Hippocampal formation (tissue), 2 donors: ENCODE measurements around the gene NELL1.
"Not testable (repeated sequence)": the region's sequence is repeated elsewhere in the genome, so short reads cannot be mapped to it uniquely, and the experiment has no call there.

Experiments used
- DNase-seq, 2 donors: peaks; one replicate each; lab custom pipeline; 2025; lab: John Stamatoyannopoulos, UW

NELL1 gene

DNA sequence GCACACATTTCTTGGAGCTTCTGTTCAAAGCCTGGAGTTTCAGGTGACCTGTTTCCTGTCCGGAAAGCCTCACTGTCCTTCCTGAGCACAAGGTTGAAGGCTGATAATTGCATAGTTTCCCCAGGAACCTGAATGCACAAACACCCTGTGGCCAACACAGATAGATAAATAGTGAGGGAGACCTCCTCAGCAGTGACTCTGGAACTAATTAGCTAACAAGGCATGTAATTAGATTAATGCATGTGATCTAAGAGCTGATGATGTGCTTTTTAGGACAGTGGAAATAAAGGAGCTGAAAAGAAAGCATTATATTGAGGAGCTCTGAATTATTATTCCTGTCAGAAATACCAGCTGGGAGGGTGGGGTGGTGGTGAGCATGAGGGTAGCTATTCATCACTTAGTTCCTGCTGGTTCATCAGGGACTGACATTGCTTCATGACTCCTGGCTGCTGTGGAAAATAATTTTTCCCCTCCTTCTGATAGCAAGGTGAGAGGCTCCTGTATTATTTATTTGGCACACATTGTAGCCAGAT, 101.1 kb downstream of the NELL1 start:
- DNase-seq, result no peak

DNA sequence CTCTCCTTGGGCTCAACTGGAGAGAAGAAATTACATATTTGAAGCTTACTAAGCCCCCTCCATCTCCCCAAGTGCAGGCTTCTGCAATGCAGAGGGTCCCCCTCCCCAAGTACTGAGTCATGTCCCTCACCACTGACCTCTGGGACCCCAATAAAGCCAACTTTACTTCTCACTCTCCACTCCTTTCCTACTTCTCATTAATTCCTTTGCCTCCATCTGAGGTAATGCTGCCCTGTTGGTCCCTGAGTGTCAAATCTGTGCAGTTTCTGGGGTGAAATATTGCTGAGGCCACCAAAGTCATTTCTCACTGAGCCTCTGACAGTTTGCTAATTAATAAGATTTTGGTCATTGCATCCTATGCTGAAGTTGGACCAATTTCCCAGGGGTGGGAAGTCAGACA, 101.6 kb downstream of the NELL1 start:
- DNase-seq, result no peak

DNA sequence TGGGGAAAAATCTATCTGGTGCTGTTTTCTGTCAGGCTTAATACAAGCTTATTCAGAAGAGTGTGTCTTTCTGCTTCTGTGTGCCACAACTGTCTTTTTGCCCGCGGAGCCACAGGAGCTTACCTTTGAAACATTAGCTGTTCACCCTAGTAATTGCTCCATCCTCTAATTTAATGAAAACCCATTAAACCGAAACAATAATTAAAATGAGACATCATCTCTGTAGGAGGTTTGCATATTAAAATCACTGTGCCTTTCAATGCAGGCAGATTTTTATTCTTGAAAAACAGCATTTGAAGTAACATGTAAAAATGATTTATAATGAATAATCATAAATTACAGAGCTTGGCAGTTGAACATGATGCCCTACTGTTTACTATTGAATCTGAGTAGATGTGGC, 102.3 kb downstream of the NELL1 start:
- no peak for DNase-seq

DNA sequence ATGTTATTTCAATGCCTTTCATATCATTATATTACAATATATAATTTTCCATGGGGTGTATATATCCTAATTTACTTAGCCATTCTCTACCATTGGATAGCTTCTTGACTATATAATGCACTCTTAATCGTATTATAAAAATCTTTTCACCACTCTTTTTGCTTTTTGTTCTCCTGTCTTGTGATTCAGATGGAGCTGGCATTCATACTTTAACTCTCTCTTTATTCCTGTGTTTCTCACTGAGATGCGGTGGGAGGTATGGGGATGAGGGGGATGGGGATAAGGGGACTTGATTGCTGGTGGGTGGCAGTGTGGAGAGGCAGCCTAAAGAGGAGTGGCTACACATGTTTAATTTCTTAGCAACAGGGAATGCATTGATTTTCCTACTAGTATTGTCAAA, 105.9 kb downstream of the NELL1 start:
- no peak for DNase-seq

DNA sequence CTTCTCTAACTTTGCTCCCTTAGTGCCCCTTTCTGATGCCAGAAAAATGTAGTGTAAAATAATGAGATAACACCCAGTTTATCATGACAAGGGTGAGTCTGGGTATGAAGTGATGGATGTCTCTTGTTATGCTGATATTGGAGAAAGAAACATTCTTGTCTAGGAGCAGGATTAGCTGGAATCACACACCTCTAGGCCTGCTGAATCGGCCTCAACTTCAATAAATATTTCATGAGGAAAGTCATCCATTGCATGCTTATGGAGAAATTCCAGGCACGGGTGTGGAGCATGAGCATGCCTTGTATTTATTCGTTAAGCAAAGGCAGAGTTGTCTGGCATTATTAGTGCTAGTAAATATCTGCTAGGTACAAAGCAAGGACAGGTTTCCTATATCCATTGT, 113.4 kb downstream of the NELL1 start:
- no peak for DNase-seq

DNA sequence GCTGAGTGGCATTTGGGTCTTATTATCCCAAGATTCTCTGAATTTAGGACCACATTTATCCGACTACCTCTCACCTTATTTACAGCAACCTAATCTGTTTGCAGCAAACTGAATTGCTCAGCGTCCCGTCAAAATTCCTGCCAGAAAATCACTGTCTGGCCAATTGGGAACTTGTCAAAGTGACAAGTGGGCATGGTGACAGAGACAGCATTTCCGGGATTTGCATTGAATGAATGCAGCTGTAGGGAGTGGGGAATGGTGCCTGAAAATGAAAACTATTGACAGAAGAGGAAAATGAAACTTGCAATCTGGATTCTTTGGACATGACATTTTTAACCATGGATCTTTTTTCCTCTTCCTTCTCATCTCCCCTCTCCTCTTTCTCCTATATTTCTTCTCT, 113.8 kb downstream of the NELL1 start:
- DNase-seq, result no peak

DNA sequence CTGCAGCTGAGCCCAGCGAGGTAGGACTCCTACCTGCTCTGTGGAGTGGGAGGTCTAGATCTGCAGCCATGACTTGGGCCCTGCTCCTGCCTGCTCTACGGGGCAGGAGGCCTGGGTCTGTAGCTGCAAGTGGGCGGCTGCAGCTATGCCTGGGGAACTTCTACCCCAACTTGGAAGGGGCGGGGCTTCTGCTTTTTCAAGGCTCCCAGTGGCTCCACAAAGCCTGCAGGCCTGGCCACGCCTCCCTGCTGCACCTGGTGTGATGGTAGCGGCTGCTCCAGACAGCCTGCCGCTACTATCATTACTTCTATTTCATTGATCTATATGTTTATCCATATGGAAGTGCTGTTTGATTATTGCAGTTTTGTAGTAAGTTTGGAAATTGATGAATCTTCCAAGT, 121.2 kb downstream of the NELL1 start:
- no peak for DNase-seq

DNA sequence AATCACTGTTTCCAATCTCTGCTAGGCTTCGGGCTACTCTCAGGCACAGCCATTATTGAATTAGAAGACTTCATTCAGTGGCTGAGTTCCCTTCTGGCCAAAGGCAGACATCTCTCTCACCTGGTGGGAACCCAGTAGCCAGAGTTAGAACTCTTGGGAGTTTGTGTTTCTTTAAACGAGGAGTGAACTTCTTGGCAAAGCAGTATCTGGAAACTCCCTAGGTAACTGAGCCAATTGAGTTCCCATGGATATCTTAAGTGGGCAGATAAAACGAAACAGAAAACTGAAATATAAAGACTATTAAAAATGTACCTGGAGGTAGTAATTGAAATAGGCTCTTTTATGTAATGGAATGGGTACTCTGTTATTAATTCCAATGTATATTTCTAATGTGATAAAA, 125.6 kb downstream of the NELL1 start:
- DNase-seq, result no peak

DNA sequence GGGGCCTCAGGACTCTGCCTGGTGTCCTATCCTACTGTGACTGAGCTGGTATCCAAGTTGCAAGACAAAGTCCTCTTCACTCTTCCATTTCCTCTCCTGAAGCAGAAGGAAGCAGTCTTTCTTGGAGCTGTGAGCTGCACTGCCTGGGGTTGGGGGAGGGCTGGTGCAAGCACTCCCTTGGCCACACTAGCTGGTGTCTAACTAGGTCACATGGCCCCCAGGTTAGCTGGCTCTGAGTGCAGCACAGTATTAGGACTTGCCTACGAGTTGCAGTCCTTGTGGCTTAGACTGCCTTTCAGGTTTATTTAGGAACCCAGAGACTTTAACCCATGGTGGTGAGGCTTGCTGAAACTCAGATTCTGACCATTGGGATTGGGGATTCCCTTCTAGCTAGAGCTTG, 138.9 kb downstream of the NELL1 start:
- no peak for DNase-seq

DNA sequence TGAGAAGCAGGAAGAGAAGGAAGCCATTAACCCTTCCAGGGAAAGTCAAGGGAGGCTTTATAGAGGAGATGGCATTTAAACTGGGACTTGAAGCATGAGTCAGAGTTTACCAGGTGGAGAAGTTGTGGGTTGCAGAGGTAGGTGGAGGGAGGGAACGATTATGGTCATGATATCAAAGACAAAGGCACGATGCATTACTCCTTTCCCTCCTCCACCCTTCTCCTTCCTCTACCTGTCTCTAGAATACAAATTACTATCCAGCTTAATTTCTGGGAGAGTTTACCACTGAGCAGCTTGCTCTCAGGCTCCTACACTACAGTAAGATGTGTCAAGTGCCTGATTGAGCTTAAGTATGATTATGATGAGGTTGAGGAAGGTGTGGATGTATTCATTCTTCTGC, 151.7 kb downstream of the NELL1 start:
- no peak for DNase-seq

DNA sequence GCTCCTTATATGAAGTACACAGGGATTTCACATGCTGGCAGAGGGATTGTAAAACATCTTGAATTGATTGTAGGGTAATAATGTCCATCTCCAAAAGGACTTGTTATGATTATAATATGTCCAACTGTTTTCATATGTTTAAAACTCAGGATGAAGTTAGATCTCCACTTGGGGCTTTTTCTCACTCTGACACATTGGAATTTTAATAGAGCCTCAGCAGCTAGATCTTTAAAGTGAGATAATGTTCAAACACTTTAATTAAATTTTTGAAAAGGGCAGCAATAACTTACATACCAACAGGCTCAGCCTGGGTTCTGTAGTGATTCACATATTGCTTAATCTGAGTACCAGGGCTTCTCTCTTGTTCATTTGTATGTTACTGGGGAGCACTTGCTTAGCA, 152.1 kb downstream of the NELL1 start:
- no peak for DNase-seq

DNA sequence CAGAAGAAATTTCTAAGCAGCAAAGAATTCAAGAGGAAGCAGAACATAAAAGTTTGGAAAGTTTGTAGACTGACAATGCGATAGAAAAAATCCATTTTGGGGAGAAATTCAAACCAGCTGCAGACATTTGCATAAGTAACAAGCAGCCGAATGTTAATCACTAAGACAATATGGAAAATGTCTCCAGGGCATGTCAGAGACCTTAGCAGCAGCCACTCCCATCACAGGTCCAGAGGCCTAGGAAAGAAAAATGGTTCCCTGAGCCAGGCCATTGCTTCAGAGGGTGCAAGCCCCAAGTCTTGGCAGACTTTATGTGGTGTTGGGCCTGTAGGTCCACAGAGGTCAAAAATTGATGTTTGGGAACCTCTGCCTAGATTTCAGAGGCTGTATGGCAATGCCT, 155.4 kb downstream of the NELL1 start:
- no peak for DNase-seq

DNA sequence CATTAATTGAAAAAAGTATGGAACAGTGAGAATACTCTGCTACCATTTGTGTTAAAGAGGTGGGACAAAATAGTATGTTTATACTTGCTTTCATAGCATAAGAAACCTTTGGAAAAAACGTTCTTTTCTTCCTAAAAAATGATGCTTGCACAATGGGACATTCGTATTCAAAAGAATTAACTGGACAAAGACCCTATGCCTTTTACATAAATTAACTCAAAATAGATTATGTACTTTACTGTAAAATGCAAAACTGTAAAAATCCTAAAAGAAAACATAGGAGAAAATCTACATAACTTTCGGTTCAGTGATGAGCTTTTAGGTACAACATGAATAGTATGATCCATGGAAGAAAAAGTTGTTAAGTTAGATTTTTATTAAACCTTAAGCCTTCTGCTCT, 166.2 kb downstream of the NELL1 start:
- DNase-seq, result no peak

DNA sequence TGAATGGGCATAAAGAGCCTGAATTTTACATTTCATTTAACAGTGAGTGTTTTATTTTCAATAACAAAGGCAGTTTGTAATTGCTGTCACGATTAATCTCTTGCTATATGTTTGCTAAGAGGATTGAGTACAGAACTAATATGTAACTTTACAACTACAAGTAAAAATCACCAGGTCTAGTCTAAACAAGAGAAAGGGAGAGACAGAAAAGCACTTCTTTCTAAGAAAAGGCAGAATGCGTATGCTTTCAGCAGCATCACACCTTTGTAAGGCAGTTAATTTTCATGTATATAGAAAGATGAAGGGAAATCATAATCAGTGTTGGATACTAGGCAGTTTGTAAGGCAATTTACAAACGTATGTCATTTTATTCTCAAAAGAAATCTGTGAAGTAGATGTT, 169.8 kb downstream of the NELL1 start:
- DNase-seq, result no peak

DNA sequence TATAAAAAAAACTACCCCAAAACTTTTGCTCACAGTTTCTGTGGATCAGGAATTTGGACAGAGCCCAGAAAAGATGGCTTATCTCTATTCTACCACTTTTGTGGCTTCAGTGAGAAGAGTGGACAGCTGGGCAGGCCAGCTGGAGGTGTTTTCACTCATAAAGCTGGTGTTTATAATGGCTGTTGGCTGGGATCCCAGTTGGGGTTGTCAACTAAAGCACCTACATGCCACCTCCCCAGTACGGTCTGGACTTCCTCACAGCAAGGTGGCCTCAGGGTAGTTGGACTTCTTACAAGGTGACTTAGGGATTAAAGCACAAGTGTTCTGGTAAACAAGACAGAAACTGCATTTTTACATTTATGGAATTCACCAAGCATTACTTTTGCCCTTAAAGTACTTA, 171.0 kb downstream of the NELL1 start:
- no peak for DNase-seq

DNA sequence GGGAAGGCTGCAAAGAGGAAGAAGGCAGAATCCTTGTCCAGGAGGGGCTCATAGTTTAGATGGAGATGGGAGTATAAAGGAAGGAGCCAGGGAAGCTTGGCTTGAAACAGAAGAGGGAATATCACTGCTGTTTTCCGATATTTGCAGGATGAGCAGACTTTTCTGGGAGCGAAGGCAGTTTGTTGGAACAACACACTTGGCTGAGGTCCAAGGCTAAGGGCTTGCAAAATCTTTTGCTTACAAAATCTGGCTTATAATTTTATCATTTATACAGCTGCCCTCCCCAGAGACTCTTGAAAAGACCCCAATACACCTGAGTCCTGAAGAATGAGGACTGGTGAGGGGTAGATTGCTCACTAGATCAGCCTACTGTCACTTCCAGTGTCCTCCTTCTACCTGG, 174.8 kb downstream of the NELL1 start:
- DNase-seq, result no peak

DNA sequence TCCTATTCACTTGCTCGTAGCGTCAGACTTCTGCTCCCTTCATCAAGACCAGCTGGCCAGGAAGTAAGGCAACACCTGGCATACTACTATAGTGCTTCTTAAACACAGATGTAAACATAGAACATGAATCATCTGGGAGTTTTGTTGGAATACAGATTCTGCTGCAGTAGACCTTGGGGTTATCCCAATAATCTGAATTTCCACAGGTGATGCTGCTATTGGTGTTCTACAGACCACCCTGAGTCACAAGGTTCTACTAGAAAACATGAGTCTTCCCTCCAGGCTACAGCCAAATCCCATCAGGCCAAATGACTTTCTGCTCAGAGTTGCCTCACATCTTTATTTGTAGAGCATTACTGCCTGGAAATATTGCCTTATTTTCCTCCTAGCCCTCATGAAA, 175.2 kb downstream of the NELL1 start:
- DNase-seq, result no peak

DNA sequence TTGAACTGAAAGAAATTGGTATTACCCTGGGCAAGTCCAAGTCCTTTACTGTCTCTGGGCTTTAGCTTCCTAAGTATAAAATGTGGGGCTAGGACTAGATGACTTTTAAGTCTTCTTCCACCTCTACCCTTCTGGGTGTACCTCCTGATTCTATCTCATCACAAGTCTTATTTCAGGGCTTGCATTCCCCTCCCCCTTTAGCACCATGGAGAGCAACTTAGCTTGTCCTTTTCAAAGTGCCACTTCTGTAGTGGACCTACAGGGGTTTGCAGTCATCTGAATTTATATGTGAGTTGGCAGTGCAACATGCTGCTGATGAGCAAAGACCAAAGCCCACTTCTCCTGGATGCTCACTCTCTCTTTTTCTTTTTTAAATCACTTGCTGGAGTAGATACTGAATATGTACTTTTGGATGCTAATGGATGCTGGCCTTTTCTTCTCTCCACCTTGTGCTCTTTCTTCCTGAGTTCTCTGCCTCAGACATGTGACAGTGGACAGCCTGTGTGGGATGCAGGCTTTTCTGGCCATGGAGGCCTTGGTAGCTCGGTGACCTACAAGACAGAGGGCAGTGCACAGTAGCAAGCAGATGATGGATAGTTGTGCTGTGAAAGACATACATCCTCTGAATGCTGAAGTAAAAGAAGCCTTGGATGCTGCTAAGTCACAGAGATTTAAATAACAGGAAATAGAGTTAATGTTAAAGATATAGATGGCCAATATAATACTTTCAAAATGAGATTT, 185.0 kb downstream of the NELL1 start:
- DNase-seq, result no peak

DNA sequence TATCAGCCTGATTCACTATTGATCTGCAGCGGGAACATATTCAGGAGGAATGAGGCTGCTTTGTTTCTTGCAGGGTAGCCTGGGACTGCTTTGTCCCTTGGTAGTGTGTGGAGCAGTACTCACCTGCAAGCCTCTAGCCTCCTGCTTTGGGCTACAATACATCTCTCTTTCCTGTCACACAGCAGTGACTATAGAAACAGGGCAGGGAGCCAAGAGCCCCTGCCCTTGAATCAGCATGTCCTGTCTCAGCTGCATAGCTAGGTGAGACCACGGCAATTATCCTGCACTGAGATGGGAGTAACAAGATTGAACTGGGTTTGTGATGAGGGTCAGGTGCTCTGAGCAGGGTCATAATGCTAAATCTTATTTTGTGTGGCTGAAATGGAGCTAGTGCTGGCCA, 191.9 kb downstream of the NELL1 start:
- no peak for DNase-seq

DNA sequence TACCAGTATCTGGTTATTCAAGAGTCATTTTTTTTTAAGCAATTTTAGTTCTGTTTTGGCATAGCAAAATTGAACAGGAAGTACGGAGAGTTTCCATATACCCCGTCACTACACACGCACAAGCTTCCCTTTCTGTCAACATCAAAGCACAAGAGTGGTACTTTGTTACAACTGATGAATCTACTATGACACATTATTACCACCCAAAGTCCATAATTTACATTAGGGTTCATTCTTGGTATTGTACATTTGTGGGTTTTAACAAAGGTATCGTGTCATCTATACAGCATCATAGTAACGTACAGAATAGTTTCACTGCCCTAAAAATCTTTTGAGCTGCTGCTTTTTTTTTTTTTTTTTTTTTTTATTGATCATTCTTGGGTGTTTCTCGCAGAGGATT, 192.9 kb downstream of the NELL1 start:
- not testable (repeated sequence) for DNase-seq

DNA sequence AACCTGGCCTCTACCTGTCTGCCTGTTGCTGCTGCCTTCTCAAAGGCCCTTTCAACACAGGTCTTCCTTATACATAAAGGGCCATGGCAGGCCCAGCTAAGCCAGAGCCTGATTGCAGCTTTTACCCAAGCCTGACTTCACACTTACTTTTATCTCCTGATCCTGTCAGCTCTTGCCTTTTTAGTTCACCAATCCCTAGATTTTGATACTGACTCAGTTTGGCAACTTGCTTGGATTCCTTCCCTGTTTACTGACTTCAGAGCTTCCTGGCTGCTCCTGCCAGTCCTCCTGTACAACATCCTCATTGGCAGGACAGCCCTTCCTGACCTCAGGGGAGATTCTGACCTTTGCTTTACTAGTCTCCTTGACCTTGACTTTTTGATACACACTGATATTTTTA, 195.2 kb downstream of the NELL1 start:
- no peak for DNase-seq

DNA sequence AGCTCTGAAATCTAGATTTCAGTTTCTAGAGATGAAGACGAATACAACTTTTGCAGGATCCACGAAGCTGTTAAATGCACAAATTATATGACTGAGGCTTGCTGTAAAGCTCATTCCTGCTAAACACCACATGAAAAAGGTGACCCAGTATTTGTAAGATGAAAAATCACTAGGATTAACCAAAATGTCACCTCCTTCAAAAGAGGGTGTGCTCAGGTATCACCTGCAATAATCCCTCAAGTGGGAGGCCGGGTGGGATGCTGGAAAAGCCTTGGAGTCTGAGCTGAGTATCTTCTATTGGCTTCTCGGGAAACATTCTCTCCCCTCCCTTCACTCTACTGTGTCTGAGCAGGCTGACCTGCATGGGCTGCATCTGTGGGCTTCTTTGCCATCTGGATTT, 195.8 kb downstream of the NELL1 start:
- no peak for DNase-seq

DNA sequence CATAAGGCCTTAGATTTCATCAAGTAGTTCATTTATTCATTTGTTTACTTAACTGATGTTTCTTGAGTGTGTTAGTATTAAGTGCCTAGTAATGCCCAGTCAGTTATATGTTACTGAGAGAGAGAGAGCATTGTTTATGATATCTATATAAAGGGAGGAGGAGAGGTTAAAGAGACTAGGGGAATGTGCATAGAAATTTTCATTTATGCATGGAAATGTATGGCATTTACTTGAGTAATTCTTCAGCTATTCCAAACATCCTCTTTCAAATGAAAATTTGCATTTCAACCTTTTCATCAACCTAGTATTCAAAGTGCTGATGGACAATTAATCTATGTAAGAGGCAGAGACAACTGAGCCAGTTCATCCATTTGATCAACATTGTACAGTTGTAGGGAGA, 199.7 kb downstream of the NELL1 start:
- DNase-seq, result no peak

DNA sequence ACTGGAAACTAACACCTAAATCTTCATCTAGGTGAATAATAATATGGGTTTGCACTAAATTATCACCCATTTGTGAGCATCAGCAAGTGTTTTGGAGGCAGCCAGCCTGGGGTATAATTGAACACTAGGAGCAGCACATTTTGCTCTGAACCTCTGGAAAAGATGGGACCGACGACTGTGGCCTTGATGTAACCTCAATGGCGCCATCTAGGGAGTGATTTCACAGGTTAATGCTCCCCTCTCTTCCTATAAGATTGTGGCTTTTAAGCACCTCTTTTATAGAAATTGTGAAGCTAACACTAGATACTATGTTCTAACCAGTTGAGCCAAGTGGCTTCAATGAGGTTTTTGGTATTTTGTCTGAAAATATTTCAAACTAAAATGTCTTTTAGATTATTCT, 203.7 kb downstream of the NELL1 start:
- no peak for DNase-seq
